Gastrocnemius medialis (tissue), 4 donors: ENCODE data around the gene HOXD8.

Experiments used
- CTCF ChIP-seq, 5 experiments: fragments of 450-650 bp in 3 of 5; fragments of 200-600 bp in 2 of 5; sonication (generic) in 2 of 5; IDR thresholded peaks in 4 of 5; conservative IDR thresholded peaks in 1 of 5; 1 replicate in 4 of 5; 2 replicates in 1 of 5; pipeline ENCODE4 v1.5.1; 2016 to 2019; ENCODE audit warnings: antibody characterized with exemption in 5 of 5, mild to moderate bottlenecking in 3 of 5, moderate library complexity in 3 of 5
- POLR2A ChIP-seq, 2 donors: fragments of 450-650 bp; IDR thresholded peaks; one replicate each; pipeline ENCODE4 v1.6.1; 2017; ENCODE audit warnings: antibody characterized with exemption in 2 of 2, mild to moderate bottlenecking in 2 of 2, moderate library complexity in 2 of 2

DNA sequence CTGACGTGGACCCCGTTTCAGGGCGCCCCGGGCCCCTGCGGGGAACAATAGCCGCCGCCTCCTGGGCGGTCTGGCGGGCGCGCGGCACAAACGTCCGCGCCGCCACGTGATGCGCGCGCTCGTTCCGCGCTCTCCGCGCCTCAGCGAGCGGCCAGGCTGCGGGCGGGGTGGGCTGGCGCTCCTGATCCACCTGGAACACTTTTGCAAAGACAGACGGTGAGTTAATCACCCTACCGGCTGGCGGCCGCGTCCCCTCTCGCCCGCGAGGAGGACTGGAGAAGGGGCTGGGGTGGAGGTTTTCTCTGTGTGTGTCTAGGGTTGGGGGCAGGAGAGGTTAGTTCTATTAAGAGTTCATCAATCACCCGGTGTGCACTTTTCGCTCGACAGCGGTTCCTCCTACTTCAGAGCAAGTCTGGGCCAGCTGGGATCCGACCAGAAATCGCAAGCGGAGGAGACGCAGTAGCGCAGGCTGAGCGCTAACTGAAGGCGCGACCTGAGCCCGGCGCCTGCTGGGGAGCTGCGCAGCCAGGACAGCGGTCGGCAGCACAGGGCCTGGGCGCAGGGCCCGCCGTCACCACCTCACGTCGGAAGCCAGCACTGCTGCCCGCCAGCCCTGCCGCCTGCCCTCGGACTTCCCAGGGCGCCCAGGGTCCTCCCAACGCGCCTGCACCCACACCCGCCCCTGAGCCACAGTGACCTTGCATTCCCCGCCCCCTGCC is 48.7 kb downstream of the HOXD8 start:
- TF ChIP-seq CTCF (IDR thresholded peaks at IDR 0.05 in 4 of 5, conservative IDR thresholded peaks at IDR 0.05 in 1 of 5), result no peak
- TF ChIP-seq POLR2A (IDR thresholded peaks at IDR 0.05), result no peak
